Measurements from ENCODE around the gene ZFP36L2.
A peak's percentile ranks its signal among the peaks of the same experiment; 100 is the strongest.

Gene ZFP36L2

DNA sequence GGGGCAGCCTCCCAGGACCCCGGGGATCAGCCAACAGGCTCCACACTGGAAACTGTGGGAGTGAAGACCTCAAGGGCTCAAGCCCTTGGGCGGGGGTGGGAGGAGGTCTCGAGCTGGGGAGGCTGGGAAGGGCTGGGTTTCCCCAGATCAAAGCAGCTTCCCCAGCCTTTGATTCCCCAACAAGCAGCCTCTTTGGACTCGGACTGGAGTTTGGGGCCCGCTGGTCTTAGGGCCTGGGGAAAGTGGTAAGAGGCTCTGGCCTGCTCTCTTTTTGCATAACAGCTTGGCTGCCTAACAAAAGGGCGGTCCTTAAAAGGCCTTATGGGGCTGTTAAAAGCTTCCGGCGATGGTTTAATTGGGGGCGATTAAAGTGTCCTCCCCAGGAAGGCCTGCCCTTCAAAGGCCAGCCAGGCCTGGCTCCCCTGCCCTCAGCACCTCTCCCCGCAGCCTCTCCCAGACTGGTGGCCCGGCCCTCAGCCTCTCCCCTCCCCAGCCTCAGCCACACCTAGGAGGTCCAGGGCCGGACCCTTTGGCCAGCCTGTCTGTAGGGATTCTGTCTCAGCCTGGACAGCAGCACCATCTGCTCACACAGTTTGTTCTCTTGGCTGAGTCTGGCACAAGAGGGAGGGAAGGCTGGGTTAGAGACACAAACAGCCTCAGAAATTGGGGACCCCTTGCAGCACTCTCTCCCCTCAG is 39.6 kb downstream of the ZFP36L2 start:
- DNase-seq (ENCODE audit: low read depth in 2 of 2) = no peak

DNA sequence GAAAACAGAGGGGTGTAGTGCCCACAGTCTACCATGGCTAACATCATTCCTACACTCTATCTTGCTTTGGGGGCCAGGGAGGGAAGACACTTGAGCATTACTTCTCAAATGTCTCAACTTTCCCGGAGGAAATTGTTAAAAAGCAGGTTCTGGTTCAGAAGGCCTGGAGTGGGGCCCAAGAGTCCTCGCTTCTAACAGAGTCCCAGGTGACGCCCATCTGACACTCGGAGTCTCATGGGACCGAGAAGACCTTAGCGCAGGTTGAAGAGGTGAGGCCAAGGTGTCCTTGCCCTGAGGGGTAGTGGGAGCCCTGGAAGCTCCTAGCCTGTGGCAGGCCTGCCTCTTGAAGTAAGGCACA is 40.1 kb downstream of the ZFP36L2 start:
- DNase-seq (ENCODE audit: low read depth in 2 of 2) = no peak

DNA sequence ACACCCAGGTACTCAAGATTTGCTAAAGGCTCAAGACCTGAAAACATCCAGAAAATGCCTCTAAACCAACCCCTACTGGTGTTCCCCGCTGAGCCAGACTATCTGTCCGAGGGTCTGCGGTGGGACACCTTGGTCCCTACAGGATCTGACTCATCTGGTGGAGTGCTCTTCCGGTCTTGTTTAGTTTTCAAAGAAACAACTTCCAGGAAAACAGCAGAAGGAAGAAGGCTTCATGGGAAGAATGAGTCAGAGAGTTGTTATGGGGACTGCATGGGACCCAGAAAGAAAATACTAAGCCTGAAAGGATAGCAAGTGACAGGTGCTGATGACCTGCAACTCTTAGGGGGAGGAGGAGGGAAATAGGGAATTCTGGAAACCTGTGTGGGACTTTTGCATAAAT is 41.3 kb downstream of the ZFP36L2 start:
- no peak for DNase-seq (ENCODE audit: low read depth in 2 of 2)

DNA sequence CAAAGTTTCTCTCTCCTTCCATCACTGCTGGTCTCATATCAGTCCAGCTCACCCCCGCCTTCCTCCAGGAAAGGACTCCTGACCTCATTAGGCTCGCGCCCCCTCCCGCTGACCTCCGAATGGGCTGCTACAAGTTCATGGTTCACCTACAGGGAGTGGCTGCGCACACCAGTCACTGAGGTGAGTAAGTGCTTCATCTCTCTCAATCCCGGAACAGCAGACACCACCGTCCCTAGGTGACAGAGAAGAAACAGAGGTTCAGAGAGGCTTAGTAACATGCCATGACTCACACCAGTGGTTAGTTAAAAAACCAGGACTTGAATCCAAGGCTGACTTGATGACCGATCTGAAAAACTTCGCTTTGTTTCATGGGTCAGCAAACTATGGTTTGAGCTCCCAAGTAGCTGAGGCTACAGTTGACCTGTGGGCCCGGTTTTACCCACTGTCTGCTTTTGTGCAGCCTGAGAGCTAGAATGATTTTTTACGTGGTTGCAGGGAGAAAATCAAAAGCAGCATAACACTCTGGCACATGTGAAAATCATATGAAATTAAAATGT is 42.0 kb downstream of the ZFP36L2 start:
- DNase-seq (ENCODE audit: low read depth in 2 of 2) = no peak

DNA sequence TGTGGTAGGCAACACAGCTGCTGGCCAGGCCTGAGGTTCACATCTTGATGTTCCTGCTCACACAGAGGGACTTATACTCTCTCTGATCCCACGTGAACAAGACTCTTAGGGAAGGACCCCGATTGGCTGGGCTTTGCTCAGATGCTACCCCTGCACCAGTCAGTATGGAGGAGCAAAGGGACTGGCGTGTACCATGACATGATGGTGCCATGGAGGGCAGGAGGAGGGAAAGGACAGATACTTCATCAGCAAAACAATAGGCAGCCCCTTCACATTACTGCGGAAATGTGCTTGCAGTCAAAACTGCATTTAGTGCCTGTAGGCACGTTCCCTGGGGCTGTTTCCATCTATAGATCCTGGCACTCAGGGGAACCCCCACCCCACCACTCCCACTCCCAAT is 42.7 kb downstream of the ZFP36L2 start:
- DNase-seq (ENCODE audit: low read depth in 2 of 2) = no peak

DNA sequence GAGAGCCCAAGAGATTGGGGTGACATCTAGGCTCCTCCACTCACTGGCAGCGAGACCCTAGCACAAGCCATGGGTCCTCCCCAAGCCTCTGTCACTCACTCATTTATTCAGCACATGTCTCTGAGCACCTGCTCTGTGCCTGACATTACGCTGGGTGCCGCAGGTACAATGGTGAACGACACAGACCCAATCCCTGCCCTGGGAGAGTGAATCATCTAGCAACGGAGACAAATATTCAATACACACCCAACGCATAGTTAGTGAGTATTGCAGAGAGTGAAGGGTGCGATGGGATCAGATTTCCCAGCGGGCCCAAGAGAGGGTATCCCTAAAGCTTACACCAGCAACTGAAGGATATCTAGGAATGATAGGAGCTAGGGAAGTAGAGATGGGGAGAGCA is 45.5 kb downstream of the ZFP36L2 start:
- no peak for DNase-seq (ENCODE audit: low read depth in 2 of 2)

DNA sequence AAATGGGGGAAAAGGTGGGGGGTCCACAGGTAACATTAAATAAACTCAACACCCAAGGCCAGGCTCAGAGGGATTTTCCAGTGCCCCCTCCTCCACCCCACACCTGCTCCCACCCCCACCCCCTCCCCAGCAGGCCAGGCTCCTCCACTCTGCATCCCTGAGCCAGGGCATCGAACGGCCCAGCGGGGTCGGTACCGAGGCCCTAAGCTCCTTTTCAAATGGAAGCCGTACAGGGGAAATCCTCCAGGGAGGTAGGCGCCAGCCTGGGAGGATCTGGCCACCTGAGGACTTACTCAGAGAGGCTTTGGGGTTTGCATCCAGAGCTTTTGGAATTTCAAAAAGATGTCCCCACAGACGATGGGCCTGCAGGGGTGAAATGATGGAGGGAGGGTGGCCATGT is 46.5 kb downstream of the ZFP36L2 start:
- no peak for DNase-seq (ENCODE audit: low read depth in 2 of 2)

DNA sequence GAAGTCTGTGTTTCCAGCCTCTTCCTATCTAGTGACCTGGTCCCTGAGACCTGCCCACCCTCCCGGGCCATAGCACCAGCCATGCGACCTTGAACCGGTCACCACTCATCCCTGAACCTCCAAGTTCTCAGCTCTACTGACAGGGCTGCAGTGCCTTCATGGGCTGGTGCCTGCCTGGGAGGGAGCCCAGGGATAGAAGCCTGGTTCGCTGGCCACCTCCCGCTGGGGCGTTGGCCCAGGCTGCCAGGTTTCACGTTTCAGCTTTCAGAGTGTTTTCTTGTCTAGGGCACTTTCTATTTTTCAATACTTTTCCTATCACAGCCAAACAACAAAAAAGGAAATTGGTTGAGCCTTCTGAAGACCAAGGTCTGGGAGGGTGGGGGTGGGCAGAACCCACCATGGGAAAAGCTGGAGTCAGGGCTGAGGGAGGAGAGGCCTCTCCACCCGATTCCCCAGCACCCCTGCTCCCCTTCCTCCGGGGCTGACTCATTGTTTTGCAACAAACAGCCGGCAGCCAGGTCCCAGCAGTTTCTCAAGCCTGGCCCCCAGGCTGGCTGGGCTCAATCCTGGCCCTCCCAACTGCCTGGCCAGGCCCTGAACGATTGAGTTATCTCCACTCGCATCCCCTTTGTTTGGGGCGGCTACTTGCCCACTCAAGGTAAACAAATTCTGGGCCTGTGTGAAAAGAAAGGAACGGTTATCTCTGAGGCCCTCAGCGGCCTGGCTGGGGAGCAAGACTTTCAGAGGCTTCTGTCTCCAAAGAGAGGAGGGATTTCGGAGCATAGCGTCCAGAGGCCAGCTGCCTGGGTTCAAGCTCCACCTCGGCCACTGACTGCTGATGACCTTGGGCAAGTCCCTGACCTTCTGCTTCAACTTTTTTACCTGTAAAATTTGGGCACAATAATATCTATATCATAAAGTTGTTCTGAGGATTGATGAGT is 47.5 kb downstream of the ZFP36L2 start:
- no peak for DNase-seq (ENCODE audit: low read depth in 2 of 2)

DNA sequence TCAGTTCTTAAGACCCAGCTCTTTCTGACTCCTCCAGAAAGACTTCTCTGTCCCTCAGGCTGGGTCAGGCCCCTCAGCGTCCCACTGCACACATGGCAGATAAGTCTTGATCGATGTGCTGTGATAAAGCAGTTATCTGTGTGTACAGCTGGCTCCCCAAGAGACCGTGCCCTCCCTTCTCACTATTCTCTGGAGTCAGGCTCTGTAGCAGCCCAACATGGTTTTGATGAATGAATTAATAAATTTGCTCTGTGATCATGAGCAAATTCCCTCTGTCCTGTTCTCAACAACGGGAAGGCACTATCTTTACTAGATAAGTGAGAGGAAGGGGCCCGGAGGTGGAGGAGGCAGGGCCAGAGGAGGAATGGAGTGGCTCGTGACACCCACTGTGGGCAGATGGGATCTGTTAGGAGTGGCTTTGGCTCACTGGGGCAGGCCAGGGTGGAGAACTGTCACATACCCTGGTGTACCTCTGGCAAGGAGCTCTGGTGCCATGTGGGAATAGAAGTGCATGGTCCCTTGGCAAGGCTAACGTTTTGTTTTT is 48.3 kb downstream of the ZFP36L2 start:
- no peak for DNase-seq (ENCODE audit: low read depth in 2 of 2)

DNA sequence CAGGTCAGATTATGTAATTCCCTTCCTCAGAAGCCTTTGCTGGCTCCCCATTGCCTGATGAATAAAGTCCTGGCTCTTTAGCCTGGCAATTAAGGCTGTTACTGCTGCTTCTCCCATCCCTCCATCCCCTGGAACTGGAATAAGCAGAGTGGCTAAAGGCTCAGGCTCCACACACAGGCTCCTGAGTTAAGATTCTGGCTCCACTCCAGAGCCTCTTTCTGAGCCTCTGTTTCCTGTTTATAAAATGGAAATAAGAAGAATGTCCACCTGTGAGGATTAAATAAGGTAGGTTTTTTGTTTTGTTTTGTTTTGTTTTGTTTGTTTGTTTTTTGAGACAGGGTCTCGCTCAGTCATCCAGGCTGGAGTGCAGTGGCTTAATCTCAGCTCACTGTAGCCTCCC is 50.0 kb downstream of the ZFP36L2 start:
- no peak for DNase-seq (ENCODE audit: low read depth in 2 of 2)

DNA sequence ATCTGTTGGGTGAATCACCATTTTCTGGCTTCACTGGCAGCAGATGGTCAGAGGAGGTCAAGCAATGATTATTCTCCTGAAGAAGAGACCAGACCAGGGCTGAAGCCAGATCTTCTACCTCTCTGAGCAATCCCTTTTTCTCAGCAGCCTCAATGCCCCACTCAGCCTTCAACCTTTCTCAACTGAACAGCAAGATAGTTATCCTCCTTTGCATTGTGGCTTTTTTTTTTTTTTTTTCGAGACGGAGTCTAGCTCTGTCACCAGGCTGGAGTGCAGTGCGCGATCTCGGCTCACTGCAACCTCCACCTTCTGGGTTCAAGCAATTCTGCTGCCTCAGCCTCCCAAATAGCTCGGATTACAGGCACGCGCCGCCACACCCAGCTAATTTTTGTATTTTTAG is 50.5 kb downstream of the ZFP36L2 start:
- DNase-seq (ENCODE audit: low read depth in 2 of 2) = no peak

DNA sequence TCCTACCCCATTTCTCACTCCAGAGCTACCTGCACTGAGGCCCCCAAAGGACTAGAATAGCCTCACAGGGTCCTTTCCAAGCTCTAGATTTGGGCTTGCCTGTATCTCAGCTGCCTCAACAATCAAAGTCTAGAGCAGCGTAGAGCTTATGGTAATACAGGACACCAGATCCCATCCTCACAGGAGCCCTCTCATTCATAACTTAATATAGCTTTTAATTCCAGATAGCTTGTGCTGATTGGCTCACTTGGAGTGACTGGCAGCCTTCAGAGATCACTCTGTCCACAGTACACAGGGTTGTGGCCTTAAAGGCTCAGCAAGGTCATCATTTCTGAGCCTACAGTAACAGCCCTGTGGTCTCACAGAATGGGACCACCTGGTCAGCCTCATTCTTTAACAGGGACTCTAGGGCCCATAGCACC is 51.4 kb downstream of the ZFP36L2 start:
- DNase-seq (ENCODE audit: low read depth in 2 of 2) = no peak

DNA sequence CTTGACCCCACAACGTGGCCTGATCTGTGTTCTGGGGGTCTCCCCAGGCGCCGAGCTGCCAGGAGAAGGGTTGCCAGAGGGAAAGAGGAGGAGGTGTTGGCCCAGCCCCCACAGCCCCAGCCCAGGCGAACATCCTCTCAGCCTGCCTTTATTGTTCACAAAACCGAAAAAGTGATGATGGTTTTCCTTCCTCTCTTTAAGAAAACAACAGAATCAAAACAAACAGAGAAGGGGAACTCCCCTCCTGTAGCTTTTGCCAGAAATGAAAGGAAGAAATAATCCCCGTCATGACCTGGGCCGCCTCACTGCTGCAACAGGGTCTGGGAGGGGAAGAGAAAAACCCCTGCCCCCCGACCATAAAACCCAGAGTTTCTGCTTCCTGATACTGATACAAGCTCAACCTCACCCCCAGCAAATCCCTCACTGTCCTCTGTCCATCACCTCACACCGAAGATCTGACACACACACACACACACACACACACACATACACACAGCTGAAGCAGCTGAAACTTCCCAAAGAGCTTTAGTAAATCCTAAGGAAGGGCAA is 52.0 kb downstream of the ZFP36L2 start:
- peak; percentile 54 to 58 for DNase-seq (ENCODE audit: low read depth in 2 of 2)

Data from stimulated activated CD8-positive, alpha-beta memory T cell treated with anti-CD3 and anti-CD28 coated beads, Interleukin-2, amount 100 ng/mL, for 48 hours (primary cell).